ENCODE results near the gene SOX12.
"Not testable (repeated sequence)": the region's sequence is repeated elsewhere in the genome, so short reads cannot be mapped to it uniquely, and the experiment has no call there.

Gene SOX12

DNA sequence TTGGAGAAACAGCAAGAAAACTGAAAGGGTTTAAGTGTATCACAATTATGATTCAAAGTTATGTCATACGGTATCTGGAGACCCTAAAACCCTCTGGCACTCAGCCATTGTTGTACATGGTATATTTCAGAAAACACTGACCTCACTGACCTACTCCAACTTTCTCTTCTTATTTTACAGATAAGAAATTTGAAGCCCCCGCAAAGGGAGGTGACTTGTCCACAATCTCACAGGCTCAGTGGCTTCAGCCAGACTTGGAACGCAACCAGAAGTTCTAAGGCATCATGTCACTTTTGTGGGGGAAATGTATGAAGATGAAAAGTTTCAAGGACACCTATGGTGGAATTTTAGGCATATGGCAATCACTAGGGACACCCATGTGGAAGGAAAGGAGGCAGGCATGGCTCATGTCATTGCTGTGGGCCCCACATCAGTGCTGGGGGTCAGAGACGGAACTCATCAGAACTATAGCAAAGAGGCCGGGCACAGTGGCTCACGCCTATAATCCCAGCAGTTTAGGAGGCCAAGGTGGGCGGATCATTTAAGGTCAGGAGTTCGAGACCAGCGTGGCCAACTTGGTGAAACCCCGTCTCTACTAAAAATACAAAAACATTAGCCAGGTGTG lies 50.0 kb downstream of the SOX12 start:
- no peaks in the 10 kb centered on the region for H3K27me3 ChIP-seq
- no peaks in the 10 kb centered on the region for H3K4me1 ChIP-seq
- no peaks in the 10 kb centered on the region for H3K9me3 ChIP-seq
- H3K4me3 ChIP-seq (ENCODE audit: low read depth, low read length): no peak overlapping the region
- DNase-seq: no peak
- TF ChIP-seq, protein P1, sequence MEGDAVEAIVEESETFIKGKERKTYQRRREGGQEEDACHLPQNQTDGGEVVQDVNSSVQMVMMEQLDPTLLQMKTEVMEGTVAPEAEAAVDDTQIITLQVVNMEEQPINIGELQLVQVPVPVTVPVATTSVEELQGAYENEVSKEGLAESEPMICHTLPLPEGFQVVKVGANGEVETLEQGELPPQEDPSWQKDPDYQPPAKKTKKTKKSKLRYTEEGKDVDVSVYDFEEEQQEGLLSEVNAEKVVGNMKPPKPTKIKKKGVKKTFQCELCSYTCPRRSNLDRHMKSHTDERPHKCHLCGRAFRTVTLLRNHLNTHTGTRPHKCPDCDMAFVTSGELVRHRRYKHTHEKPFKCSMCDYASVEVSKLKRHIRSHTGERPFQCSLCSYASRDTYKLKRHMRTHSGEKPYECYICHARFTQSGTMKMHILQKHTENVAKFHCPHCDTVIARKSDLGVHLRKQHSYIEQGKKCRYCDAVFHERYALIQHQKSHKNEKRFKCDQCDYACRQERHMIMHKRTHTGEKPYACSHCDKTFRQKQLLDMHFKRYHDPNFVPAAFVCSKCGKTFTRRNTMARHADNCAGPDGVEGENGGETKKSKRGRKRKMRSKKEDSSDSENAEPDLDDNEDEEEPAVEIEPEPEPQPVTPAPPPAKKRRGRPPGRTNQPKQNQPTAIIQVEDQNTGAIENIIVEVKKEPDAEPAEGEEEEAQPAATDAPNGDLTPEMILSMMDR (IDR thresholded peaks at IDR 0.05; ENCODE audit: low read depth, low read length): no peak
- H3K36me3 ChIP-seq: no peaks in the 10 kb centered on the region

DNA sequence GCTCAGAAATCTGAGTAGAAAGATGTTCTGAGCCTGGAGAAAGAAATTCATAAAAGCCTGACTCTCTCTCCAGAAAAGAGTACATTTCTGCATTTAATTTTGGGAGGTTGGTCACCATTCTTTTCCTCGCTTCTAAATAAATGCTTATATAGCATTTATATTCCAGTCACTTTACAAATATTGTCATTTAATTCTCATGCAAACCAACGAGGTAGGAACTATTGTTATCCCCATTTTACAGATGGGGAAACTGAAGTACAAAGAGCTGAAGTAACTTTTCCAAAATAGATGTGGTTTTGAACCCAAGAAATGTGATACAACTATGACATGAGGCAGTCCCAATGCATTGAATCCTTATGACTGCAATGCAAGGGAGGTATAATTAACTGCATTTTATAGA lies 50.7 kb downstream of the SOX12 start:
- no peaks in the 10 kb centered on the region for H3K36me3 ChIP-seq
- H3K4me1 ChIP-seq: no peaks in the 10 kb centered on the region
- no peaks in the 10 kb centered on the region for H3K27me3 ChIP-seq
- H3K4me3 ChIP-seq (ENCODE audit: low read depth, low read length): no peak overlapping the region
- no peaks in the 10 kb centered on the region for H3K9me3 ChIP-seq
- DNase-seq: no peak
- TF ChIP-seq, protein P1 (IDR thresholded peaks at IDR 0.05; ENCODE audit: low read depth, low read length): no peak

DNA sequence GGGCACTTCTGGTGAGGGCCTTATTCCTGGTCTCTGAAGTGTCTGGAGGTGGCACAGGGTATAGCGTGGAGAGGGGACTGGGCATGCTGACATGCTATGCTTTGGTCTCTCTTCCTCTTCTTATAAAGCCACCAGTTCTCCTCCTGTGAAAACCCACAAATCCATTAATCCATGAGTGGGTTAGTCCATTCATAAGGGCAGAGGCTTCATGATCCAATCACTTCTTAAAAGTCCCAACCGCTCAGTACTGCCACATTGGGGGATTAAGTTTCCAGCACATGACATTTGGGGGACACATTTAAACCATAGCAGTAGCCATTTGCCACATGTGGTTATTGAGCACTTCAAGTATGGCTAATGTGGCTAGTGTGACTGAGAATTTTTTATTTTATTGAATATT lies 51.4 kb downstream of the SOX12 start:
- TF ChIP-seq, protein P1 (IDR thresholded peaks at IDR 0.05; ENCODE audit: low read depth, low read length): no peak
- no peaks in the 10 kb centered on the region for H3K36me3 ChIP-seq
- H3K4me1 ChIP-seq: no peaks in the 10 kb centered on the region
- no peaks in the 10 kb centered on the region for H3K27me3 ChIP-seq
- DNase-seq: no peak
- H3K4me3 ChIP-seq (ENCODE audit: low read depth, low read length): no peak overlapping the region
- no peaks in the 10 kb centered on the region for H3K9me3 ChIP-seq

DNA sequence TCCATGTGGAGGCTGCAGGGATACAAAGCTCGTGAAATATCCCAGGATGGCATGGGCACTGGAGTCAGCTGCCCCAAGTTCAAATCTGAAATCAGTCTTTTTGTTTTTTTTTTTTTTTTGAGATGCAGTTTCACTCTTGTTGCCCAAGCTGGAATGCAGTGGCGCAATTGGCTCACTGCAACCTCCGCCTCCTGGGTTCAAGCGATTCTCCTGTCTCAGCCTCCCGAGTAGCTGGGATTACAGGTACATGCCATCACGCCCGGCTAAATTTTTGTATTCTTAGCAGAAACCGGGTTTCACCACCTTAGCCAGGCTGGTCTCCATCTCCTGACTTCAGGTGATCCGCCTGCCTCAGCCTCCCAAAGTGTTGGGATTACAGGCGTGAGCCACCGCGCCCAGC lies 52.2 kb downstream of the SOX12 start:
- H3K4me1 ChIP-seq; H3K36me3 ChIP-seq; DNase-seq; H3K27me3 ChIP-seq; H3K9me3 ChIP-seq; H3K4me3 ChIP-seq (ENCODE audit: low read depth, low read length): not testable (repeated sequence)

DNA sequence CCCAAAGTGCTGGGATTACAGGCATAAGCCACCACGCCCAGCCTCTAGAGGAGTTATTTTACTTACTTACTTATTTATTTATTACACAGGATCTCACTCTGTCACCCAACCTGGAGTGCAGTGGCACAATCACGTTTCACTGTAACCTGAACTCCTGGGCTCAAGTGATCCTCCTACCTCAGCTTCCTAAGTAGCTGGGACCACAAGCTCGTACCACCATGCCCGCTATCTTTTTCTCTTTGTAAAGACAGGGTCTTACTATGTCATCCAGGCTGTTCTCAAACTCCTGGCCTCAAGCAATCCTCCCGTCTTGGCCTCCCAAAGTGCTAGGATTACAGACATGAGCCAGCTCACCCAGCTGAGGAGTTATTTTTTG lies 53.6 kb downstream of the SOX12 start:
- no peaks in the 10 kb centered on the region for H3K27me3 ChIP-seq
- no peaks in the 10 kb centered on the region for H3K9me3 ChIP-seq
- H3K4me3 ChIP-seq (ENCODE audit: low read depth, low read length): no peak overlapping the region
- no peaks in the 10 kb centered on the region for H3K36me3 ChIP-seq
- H3K4me1 ChIP-seq: no peaks in the 10 kb centered on the region
- DNase-seq: no peak
- TF ChIP-seq, protein P1 (IDR thresholded peaks at IDR 0.05; ENCODE audit: low read depth, low read length): no peak
